HUDEP-2 (cell line): ENCODE measurements around the gene SNX18.
"Not testable (repeated sequence)": the region's sequence is repeated elsewhere in the genome, so short reads cannot be mapped to it uniquely, and the experiment has no call there.

Source experiments
- DNase-seq, 76 experiments: peaks; one replicate each; lab custom pipeline; 2025; ENCODE audit not compliant: unreplicated experiment in 76 of 76; lab: John Stamatoyannopoulos, UW

The SNX18 gene

DNA sequence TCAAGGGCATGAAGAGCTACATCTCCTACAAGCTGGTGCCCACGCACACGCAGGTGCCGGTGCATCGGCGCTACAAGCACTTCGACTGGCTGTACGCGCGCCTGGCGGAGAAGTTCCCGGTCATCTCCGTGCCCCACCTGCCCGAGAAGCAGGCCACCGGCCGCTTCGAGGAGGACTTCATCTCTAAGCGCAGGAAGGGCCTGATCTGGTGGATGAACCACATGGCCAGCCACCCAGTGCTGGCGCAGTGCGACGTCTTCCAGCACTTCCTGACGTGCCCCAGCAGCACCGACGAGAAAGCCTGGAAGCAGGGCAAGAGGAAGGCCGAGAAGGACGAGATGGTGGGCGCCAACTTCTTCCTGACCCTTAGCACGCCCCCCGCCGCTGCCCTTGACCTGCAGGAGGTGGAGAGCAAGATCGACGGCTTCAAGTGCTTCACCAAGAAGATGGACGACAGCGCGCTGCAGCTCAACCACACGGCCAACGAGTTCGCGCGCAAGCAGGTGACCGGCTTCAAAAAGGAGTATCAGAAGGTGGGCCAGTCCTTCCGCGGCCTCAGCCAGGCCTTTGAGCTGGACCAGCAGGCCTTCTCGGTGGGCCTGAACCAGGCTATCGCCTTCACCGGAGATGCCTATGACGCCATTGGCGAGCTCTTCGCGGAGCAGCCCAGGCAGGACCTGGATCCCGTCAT lies 1.4 kb downstream of the SNX18 start:
- no peak for DNase-seq

DNA sequence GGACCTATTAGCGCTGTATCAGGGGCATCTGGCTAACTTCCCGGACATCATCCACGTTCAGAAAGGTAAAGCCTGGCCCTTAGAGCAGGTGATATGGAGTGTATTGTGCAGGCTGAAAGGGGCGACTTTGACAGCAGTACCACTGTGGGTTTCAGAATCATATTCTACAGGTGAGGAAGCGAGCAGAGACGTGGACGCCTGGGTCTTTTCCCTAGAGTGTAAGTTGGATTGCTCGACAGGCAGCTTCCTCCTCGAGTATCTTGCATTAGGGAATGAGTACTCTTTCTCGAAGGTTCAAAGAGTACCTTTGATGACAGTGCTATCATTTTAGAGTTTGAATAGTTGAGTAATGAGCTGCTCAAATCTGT lies 1.9 kb downstream of the SNX18 start:
- DNase-seq = no peak

DNA sequence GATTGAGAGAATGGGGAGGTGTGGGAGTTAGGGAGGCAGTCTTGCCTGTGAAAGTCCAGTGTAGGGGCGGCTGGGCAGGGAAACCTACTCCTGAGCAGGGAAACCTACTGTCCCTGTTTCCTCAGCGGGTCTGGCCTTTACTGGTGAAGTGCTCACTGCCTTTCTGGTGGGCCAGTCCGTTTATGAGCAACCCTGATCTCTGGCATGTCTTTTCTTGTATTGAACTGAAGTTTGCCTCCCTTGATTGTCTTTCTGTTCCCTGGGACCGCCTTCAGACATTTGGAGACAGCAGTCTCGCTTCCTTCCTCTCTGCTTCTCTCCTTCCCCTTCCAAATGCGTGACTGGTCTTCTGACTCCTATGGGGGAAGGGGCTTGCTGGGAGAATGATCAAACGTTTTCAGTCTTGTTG lies 2.9 kb downstream of the SNX18 start:
- DNase-seq = no peak

DNA sequence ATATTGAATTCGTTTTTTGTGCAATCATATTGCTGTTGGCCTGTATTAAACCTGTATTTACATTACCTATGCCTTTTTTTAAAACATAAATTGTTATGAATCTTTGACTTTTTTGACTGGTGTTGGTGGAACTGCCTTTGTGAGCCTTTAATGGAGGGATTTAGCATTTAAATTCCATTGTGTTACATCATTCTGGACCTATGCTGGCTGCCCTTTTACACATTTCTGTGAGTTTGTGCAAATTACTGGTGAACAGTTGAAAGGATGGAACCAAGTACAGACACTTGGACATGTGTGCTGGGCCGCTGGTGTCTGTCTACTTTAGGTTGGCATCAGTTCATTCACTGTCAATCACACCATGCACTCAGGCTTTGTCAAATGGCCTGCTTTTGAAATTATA lies 3.4 kb downstream of the SNX18 start:
- no peak for DNase-seq

DNA sequence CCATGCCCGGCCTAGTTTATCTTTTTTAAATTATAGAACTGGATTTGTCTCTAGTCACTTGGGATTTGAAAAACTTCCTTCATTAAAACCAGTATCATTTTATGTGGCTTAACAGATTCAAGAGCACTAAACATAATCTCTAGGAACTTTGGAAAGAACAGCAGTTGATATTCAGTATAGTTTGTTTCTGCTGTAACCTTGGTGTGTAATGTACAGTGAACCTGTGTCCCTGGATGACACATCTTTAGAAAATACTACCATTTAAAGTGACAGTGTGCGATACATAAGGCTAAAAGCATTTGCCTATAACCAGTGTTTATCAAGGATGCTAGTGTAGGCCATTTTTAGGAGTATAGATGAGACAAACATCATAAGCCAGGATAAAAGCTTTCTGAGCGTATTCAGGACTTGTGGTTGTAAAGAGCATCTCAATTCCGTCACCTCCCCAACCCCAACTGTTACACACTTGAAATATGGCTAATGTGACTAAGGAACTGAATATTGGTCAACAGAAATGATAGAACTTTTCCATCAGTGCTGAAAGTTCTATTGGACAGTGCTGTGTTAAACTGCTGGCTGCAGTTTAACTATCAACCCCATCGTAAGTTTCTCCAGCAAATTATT lies 4.4 kb downstream of the SNX18 start:
- DNase-seq = no peak

DNA sequence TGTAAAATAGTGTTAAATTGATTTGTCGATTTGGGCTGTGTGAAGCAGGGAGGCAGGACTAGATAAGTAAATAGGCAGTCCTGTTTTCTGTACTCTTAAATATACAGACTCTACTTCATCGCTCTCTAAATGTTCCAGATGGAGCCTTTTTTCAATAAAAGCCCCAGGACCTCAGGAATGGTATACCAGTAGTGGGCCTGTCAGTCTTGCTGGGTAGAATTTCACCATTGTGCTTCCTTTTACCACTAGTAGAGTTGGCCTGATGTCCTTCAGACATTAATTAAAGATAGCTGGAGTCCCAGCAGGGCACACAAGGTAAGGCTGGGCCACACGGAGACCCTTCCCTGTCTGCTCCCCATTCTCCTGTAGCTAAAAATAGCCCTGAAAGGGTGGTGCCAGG lies 6.0 kb downstream of the SNX18 start:
- DNase-seq = no peak

DNA sequence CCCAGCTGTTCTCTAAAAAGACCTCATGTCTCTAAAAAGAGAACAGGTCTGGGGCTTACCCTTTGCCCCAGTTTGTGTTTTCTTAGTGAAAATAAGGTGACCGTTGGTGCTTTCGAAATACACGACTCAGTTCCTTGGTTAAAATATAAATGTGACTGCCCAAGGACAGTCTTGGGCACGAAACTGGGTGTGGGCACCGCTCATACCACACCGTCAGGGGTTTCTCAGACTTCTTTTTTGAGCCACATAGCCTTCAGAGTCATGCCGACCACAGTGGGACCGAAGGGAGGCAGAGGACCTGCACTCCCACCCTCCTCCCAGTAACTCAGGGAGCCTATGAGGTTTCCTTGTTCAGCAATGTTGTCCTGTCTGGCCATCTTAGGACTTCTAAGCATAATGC lies 6.5 kb downstream of the SNX18 start:
- no peak for DNase-seq

DNA sequence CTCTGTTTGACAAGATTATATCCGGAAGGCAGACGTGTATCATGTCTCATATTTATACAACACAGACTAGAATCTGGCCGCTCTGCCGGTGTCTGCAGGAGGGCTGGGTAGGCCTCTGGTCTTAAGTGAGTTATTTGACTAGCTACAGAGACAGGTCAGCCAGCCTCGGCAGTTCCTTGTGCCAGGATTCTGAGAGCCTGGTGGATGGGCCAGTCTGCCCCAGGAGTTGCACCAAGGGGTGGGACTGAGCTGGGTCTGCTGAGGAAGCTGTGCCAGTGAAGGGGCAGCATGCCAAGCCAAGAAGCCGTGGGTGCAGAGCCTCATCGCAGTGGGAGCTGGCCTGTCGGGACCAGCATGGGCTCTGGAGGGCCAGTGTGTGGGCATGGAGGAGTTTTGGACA lies 7.1 kb downstream of the SNX18 start:
- DNase-seq = no peak

DNA sequence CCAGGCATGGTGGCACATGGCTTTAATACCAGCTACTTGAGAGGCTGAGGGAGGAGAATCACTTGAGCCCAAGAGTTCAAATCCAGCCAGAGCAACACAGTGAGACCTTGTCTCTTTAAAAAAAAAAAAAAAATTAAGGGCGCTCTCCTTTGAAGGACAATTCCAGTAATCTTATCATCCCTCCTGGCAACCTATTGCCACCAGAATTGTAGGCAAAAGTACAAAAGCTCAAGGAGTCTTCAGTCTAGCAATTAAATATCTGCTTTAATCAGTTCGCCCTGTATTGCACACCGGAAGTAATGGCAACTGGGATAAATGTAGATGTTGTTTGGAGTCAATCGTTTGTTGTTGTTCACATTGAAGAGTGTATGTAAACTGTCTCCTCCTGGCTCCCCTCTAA lies 7.7 kb downstream of the SNX18 start:
- DNase-seq = no peak

DNA sequence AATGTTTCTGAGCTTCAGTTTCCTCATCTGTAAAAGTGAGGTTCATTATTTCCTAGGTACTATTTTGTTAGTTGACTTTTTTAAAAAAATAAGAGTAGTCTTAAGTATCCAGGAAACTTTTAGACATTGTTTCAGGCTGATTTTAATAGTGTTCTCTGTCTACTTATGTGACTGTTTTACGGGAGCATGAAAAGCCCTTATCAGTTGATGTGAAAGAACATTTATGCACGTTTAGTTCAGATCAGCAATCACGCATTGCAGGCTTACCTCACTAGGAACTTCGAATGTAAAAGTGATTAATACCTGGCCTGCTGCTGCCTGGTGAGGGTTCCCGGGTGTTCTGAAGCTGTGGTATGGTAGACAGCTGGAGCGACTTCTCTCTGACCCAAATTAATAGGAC lies 8.1 kb downstream of the SNX18 start:
- DNase-seq = no peak

DNA sequence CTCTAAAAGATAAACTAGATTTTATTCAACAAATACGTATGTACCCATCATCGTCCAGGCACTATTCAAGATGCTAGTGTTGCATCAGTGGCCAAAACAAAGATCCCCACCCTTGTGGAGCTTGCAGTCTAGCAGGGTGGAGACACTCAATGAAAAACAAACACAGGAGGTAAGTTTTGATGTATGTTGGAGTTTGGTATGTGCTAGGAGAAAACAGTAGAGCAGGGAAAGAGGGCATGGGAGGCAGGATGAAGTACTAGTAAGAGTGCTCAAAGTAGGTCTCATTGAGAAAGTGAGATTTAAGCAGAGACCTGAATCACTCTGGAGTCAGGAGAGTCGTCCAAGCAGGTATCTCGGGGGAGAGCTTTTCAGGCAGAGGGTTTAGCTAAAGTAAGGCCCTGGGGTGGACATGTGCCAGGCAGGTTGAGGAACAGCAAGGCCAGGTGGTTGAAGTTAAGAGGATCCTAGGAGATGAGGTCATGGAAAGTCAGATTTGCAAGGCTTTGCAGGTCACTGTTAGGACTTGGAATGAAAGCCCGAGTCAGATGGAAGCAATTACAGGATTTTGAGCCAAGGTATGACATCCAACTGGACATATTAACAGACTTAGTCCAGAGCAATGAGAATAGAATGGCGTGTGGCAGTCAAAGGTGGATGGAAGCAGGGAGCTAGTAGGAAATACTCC lies 9.2 kb downstream of the SNX18 start:
- DNase-seq = no peak

DNA sequence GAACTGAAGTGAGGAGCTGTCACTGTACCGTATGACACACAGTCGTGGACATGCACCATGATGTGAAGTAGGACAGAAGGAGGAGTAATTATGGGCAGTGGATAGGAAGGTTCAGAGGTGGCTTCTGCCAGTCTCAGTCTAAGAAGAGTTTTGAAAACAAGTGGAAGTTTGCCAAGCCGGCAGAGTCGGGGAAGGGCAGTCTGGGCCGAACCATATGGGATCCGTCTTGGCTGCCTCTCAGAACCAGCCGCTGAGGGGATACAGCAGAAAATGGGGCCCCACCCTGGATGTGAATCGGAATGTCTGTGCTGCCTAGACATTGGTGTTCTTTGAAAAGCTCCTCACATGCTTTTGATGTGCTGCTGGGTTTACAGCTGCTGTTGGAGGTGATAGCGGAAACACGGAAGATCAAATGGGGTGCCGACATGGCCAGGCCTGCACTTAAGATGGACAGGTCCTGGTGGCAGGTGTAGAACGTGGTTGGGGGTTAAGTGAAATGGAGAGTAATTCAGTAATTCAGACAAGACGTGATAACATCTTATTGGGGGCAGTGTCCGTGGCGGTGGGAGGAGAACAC lies 11.2 kb downstream of the SNX18 start:
- no peak for DNase-seq

DNA sequence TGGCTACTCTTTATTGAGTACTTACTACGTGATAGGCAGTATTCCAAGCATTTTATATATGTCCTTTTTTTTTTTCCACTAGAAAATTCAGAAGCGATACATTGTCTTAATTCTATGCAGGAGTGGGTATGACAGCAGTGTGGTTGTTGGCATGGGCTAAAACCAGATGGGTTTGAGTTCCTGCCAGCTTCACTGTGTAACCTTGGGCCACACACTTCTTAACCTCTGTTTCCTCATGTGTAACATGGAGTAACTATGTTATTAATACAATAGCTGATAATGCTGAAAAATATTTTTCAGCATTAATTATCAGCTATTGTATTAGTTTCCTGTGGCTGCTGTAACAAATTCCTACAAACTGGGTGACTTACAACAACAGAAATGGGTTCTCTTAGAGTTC lies 12.0 kb downstream of the SNX18 start:
- DNase-seq = no peak

DNA sequence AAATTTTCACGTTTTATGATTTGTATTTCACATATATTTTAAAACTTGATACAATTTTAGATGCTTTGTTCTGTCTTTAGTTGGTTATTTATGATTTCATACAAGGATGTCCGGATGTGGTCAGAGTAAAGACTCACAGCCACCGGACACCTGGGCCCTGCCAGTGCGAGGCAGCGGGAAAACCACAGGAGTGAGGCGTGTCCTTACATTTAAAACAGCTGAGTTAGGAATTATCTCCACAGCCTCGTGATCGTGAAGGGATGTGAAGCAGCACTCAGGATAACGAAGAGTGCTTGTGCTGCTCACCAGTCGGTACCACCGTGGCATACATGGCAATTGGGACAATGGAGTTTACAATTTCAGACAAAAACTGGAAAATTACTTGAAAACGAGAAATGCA lies 14.0 kb downstream of the SNX18 start:
- no peak for DNase-seq

DNA sequence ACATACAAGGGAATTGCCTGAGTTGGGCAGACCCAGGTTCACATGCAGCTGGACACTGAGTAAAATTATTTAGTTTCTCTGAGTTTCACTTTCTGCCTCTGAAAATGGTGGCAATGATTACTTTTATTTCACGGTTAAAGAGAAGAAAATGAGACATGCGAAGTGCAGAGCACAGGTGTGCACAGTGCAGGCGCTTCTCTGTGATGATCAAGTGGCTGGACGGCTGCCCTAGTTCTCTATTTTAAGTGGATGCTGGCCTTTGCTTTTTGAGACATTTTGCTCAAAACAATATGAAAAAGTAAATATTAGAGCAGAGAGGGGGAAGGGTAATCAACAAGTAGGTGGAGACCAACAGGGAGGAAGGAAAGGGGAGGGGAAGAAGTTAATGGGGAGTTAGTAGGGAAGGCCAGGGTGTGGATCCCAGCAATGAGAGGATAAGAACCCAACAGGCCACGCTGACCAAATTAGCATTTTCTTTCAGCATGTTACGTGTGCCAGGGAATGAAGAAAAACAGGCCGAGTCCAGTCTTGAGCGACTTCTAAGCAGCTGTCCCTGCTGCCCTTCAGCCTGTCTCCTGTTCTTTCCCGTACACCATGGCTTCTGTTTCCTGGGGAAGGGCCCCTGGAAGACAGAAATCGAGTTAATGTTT lies 16.1 kb downstream of the SNX18 start:
- no peak for DNase-seq

DNA sequence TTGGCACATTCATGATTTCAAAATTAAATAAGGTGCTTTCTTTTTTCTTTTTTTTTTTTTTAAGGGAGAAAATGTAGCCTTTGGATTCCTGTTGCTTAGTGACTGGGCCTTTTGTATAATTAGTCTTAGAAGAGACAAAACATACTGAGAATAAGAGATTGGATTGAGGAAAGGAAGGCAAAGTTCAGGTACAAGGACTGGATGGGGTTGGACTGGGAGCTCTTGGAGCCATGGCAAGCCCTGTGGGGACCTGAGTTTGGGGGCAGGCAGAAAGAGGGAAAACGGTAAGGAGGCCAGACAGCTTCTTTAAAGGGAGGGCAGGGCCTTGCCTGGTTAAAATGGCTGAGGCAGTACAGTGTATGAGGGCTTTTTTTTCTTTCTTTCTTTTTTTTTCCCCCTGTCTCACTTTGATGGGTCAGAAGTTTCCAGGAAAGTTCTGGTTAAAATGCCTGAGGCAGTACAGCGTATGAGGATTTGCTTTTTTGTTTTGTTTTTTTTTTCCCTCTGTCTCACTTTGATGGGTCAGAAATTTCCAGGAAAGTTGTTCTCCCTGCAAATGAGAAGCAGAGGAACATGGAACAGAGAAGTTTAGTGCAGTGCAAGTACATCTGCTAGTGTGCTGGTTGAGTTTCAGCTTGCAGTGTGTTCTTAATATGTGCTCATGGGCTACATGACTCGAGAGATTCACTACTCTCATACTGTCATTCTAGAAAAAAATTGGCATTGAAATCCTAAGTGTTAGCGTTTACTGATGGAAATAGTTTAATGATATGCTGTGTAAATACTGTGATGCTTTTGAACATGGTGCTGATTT lies 16.8 kb downstream of the SNX18 start:
- no peak for DNase-seq

DNA sequence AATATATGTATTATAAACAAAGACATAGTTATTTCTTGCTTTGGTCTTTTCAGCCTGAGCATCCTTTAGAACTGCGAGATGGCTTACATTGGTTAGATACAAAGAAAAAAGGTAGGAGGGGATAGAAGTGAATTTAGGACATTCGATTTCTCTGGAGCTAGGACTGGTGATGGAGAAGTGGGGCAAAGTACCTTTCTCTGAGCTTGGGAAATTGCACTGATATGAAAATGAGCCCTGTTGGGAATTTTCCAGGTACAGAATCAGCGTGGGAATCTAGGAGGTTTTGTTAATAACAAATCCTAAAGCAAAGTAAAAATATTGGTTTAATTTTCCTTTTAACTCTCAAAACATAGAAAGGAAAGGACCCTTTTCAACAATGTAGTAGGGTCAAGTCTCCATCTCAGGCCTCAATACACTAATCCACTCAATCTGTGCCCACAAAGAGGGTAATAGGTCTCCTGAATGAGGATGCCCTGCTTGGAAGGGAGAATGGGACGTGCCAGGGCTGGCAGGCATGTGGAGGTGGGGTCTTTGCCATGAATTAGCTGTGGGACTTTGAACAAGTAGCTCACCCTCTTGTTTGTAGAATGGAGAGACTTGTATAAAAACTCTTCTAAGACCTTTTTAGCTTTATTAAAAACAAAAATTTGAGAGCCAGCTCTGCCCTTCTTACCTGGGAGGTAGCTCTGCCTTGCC lies 17.7 kb downstream of the SNX18 start:
- DNase-seq = no peak

DNA sequence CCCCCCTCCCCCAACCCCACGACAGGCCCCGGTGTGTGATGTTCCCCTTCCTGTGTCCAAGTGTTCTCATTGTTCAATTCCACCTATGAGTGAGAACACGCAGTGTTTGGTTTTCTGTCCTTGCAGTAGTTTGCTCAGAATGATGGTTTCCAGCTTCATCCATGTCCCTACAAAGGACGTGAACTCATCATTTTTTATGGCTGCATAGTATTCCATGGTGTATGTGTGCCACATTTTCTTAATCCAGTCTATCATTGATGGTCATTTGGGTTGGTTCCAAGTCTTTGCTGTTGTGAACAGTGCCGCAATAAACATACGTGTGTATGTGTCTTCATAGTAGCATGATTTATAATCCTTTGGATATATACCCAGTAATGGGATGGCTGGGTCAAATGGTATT lies 18.8 kb downstream of the SNX18 start:
- DNase-seq = not testable (repeated sequence)

DNA sequence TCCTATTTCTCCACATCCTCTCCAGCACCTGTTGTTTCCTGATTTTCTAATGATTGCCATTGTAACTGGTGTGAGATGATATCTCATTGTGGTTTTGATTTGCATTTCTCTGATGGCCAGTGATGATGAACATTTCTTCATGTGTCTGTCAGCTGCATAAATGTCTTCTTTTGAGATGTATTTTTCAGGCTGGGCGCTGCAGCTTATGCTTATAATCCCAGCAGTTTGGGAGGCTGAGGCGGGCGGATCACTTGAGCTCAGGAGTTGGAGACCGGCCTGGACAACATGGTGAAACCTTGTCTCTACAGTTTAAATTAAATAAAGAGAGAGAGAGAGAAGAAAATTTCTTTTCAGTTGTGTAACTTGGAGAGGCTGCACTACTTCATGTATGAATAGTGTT lies 19.3 kb downstream of the SNX18 start:
- not testable (repeated sequence) for DNase-seq

DNA sequence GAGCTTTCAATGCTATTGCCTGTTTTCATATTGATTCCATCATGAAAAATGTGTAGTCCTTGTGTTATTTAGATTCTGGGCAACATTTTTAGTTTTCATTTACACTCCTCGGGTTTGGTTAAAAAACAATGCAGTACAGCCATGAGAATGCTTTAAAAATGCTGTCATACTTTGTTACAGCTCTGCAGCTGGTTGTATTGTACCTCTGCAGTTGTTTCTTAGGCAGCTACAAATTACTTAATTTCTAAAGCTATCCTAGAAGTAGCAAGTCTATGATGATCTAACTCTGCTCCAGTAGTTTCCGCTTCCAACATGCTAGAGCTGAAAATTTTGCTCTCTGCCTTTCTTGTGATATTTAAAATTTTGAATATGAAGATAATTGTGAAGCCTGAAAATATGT lies 20.2 kb downstream of the SNX18 start:
- DNase-seq = no peak
